Peyer's patch (tissue), 4 donors: ENCODE measurements around the gene CTRB2. TPM values are rescaled to one million over a fixed set of nuclear protein-coding genes. Genes with fewer than 3 reads are reported as not detected.

Experiments used
- DNase-seq, 3 donors: peaks; one replicate each; pipeline ENCODE4 v3.0.0-alpha.2; 2017 to 2019
- H3K27ac ChIP-seq, 4 donors: fragments of 200-600 bp; sonication (generic); one replicate each; pipeline ENCODE4 v1.5.1; 2016 to 2019
- H3K27me3 ChIP-seq, 2 donors: fragments of 200-600 bp; sonication (generic); one replicate each; pipeline ENCODE4 v1.5.1; 2019
- H3K36me3 ChIP-seq, 3 donors: fragments of 200-600 bp; sonication (generic); one replicate each; pipeline ENCODE4 v1.5.1; 2016 to 2019
- H3K4me1 ChIP-seq, 4 donors: fragments of 200-600 bp; sonication (generic); one replicate each; pipeline ENCODE4 v1.5.1; 2016 to 2019
- H3K4me3 ChIP-seq, 4 donors: fragments of 200-600 bp; sonication (generic); 1 replicate in 3 of 4; 2 replicates in 1 of 4; pipeline ENCODE4 v1.5.1; 2016 to 2019; ENCODE audit warnings: mild to moderate bottlenecking in 1 of 4
- H3K9me3 ChIP-seq, 4 donors: fragments of 200-600 bp; sonication (generic); one replicate each; pipeline ENCODE4 v1.5.1; 2016 to 2019; ENCODE audit warnings: mild to moderate bottlenecking in 1 of 4
- POLR2A ChIP-seq, 2 donors: fragments of 450-650 bp; IDR thresholded peaks; one replicate each; pipeline ENCODE4 v1.5.1; 2017; ENCODE audit warnings: antibody characterized with exemption in 2 of 2, mild to moderate bottlenecking in 2 of 2, moderate library complexity in 2 of 2
- total RNA-seq, 4 donors: library from RNA; depleted of rRNA; stranded (reverse); fragments of >200 nt; gene quantifications; one replicate each; pipeline ENCODE4 v1.1.0, GENCODE V29; 2016
- TF ChIP-seq, protein P1 (sequence below), 6 experiments: fragments of 450-650 bp in 4 of 6; fragments of 200-600 bp in 2 of 6; sonication (generic) in 1 of 6; IDR thresholded peaks; one replicate each; pipeline ENCODE4 v1.5.1; 2017 to 2019; ENCODE audit warnings: antibody characterized with exemption in 6 of 6, mild to moderate bottlenecking in 3 of 6, moderate library complexity in 1 of 6

The CTRB2 gene
- total RNA-seq, 4 donors from 2014 or later, result not detected

DNA sequence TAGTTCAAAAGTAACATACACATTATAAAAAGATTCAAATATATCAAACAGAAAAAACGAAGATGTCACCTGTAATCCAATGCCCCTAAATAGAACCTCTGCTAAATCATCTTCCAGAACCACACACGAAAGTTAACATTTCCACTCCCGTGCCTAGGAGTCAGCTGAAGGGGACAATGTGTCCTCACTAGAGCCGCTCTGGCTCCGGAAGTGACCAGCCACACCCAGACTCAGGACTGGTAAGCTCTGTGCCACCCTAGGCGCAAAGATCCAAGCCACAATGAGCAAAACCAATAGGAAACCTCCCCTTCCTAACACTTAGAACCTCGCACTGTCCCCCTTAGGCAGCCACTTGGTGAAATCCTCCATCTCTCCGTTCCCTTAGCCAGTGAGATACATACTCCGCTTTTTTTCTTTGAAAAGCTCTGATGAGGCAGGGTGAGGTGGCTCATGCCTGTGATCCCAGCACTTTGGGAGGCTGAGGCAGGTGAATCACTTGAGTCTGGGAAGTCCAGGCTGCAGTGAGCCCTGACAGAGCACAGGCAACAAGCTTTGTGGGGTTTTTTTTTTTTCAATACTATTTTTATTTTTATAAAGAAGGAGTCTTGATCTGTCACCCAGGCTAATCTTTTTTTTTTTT lies 23.6 kb upstream of the CTRB2 start:
- TF ChIP-seq POLR2A (IDR thresholded peaks at IDR 0.05), result no peak
- TF ChIP-seq, protein P1, sequence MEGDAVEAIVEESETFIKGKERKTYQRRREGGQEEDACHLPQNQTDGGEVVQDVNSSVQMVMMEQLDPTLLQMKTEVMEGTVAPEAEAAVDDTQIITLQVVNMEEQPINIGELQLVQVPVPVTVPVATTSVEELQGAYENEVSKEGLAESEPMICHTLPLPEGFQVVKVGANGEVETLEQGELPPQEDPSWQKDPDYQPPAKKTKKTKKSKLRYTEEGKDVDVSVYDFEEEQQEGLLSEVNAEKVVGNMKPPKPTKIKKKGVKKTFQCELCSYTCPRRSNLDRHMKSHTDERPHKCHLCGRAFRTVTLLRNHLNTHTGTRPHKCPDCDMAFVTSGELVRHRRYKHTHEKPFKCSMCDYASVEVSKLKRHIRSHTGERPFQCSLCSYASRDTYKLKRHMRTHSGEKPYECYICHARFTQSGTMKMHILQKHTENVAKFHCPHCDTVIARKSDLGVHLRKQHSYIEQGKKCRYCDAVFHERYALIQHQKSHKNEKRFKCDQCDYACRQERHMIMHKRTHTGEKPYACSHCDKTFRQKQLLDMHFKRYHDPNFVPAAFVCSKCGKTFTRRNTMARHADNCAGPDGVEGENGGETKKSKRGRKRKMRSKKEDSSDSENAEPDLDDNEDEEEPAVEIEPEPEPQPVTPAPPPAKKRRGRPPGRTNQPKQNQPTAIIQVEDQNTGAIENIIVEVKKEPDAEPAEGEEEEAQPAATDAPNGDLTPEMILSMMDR (IDR thresholded peaks at IDR 0.05), result no peak
- Histone ChIP-seq H3K4me1 (peaks cover 0 to 15% (median 0%) of the 10 kb centered on the region in 4 donors), H3K9me3 (no peaks in the 10 kb centered on the region), H3K27ac (no peak overlapping the region), H3K27me3 (no peaks in the 10 kb centered on the region), H3K4me3 (no peak overlapping the region), H3K36me3 (peaks cover 0 to 74% (median 0%) of the 10 kb centered on the region in 3 donors)
- DNase-seq, result no peak

- Histone ChIP-seq H3K36me3 (peaks cover 0 to 62% (median 0%) of the 10 kb centered on the region in 3 donors), H3K4me3 (no peak overlapping the region), H3K27ac (no peak overlapping the region), H3K9me3 (no peaks in the 10 kb centered on the region), H3K4me1 (peaks cover 0 to 10% (median 0%) of the 10 kb centered on the region in 4 donors), H3K27me3 (no peaks in the 10 kb centered on the region)
- DNase-seq, result no peak
- no peak for TF ChIP-seq POLR2A (IDR thresholded peaks at IDR 0.05)
- TF ChIP-seq, protein P1 (IDR thresholded peaks at IDR 0.05), result no peak
Observed at GRCh38 chr16:75229172-75230031, 22.4 kb upstream of the CTRB2 start.

GRCh38 chr16:75228143-75228976 lies 21.4 kb upstream of the CTRB2 start:
- Histone ChIP-seq H3K27ac (no peak overlapping the region), H3K9me3 (no peaks in the 10 kb centered on the region)

GRCh38 chr16:75227361-75228142 lies 20.6 kb upstream of the CTRB2 start:
- Histone ChIP-seq H3K4me3 (no peak overlapping the region), H3K36me3 (peaks cover 0 to 48% (median 0%) of the 10 kb centered on the region in 3 donors), H3K27me3 (no peaks in the 10 kb centered on the region), H3K27ac (no peak overlapping the region), H3K9me3 (no peaks in the 10 kb centered on the region), H3K4me1 (no peaks in the 10 kb centered on the region)
- DNase-seq, result no peak
- TF ChIP-seq, protein P1 (IDR thresholded peaks at IDR 0.05), result no peak
- no peak for TF ChIP-seq POLR2A (IDR thresholded peaks at IDR 0.05)

More at GRCh38 chr16:75228143-75228976, 21.4 kb upstream of the CTRB2 start:
- Histone ChIP-seq H3K27me3 (no peaks in the 10 kb centered on the region), H3K36me3 (peaks cover 0 to 56% (median 0%) of the 10 kb centered on the region in 3 donors), H3K4me3 (no peak overlapping the region), H3K4me1 (peaks cover 0 to under 1% (median 0%) of the 10 kb centered on the region in 4 donors)
- no peak for TF ChIP-seq POLR2A (IDR thresholded peaks at IDR 0.05)
- TF ChIP-seq, protein P1 (IDR thresholded peaks at IDR 0.05), result no peak
- DNase-seq, result no peak
